Upper lobe of left lung (tissue), 6 donors: ENCODE data around the gene MAPRE3. TPM values are rescaled to one million over a fixed set of nuclear protein-coding genes. Genes with fewer than 3 reads are reported as not detected.
A peak's percentile ranks its signal among the peaks of the same experiment; 100 is the strongest.

Experiments
- ATAC-seq, 2 donors: fragments of 200-7000 bp; cut with Tn5 transposase; one replicate each; pipeline ENCODE4 v1.9.1; 2022; ENCODE audit warnings: mild to moderate bottlenecking in 2 of 2, moderate library complexity in 2 of 2; ENCODE audit not compliant: low FRiP score in 2 of 2
- DNase-seq, 2 donors: peaks; one replicate each; pipeline ENCODE4 v3.0.0-alpha.2; 2019 to 2020
- H3K27ac ChIP-seq, 4 donors: fragments of 200-600 bp; sonication (generic); one replicate each; pipeline ENCODE4 v1.5.1; 2016 to 2019
- H3K27me3 ChIP-seq, 4 donors: fragments of 200-600 bp; sonication (generic); one replicate each; pipeline ENCODE4 v1.5.1; 2017 to 2019
- H3K36me3 ChIP-seq, 4 donors: fragments of 200-600 bp; sonication (generic); one replicate each; pipeline ENCODE4 v1.5.1; 2016 to 2019
- H3K4me1 ChIP-seq, 4 donors: fragments of 200-600 bp; sonication (generic); one replicate each; pipeline ENCODE4 v1.5.1; 2018 to 2019
- H3K4me3 ChIP-seq, 4 donors: fragments of 200-600 bp; sonication (generic); one replicate each; pipeline ENCODE4 v1.5.1; 2017 to 2019; ENCODE audit warnings: mild to moderate bottlenecking in 2 of 4, moderate library complexity in 1 of 4
- H3K9me3 ChIP-seq, 4 donors: fragments of 200-600 bp; sonication (generic); one replicate each; pipeline ENCODE4 v1.5.1; 2018 to 2019
- CTCF ChIP-seq, 6 experiments: fragments of 450-650 bp in 4 of 6; fragments of 200-600 bp in 2 of 6; sonication (generic) in 2 of 6; IDR thresholded peaks; one replicate each; pipeline ENCODE4 v1.5.1; 2016 to 2019; ENCODE audit warnings: antibody characterized with exemption in 6 of 6
- EP300 ChIP-seq, 4 donors: sonication (generic); formaldehyde crosslinking; IDR thresholded peaks; one replicate each; pipeline ENCODE4 v1.5.1; 2017; ENCODE audit warnings: antibody characterized with exemption in 4 of 4, control low read depth in 2 of 4
- POLR2A ChIP-seq, 4 donors: fragments of 450-650 bp; IDR thresholded peaks; one replicate each; pipeline ENCODE4 v1.5.1; 2016 to 2017; ENCODE audit warnings: antibody characterized with exemption in 4 of 4, mild to moderate bottlenecking in 2 of 4
- POLR2AphosphoS5 ChIP-seq, 2 donors: sonication (generic); formaldehyde crosslinking; IDR thresholded peaks; one replicate each; pipeline ENCODE4 v1.5.1; 2017; ENCODE audit warnings: antibody characterized with exemption in 2 of 2
- WGBS, 2 donors: methylation state at CpG; one replicate each; pipeline ENCODE4 v1.1.5; 2017 to 2018; 5-methylcytosine and 5-hydroxymethylcytosine counted together
- total RNA-seq, 6 donors: library from RNA; depleted of rRNA in 4 of 6; stranded (reverse); fragments of >200 nt in 4 of 6; gene quantifications; one replicate each; pipeline versions ENCODE4 v1.1.0 to v1.2.1, GENCODE V29; 2016 to 2021
- donor health status: DM: no; HTN: no; CAD: no; lungs with moderate emphysema.
- donor health status: DM: no; HTN: yes; CAD: no; lungs with severe emphysema.

MAPRE3 gene
- total RNA-seq, 6 donors from 2014 or later = 13.5 to 61.8 (median 20.1) TPM

- no peaks in the 10 kb centered on the region for H3K9me3 ChIP-seq
- peaks cover 0 to 32% (median 16%) of the 10 kb centered on the region in 4 donors for H3K36me3 ChIP-seq
- peak in 1 of 4 donors; percentile 29 for TF ChIP-seq EP300 (IDR thresholded peaks at IDR 0.05)
- peak in 1 of 2 donors; percentile 24 for TF ChIP-seq POLR2AphosphoS5 (IDR thresholded peaks at IDR 0.05)
- no peak for TF ChIP-seq CTCF (IDR thresholded peaks at IDR 0.05)
- TF ChIP-seq POLR2A (IDR thresholded peaks at IDR 0.05) = no peak
- peaks cover 0 to 22% (median 10%) of the 10 kb centered on the region in 4 donors for H3K4me1 ChIP-seq
- DNase-seq (no peak), ATAC-seq (no peak)
- no peaks in the 10 kb centered on the region for H3K27me3 ChIP-seq
- WGBS, 2 donors = 63 to 77% methylated on average over 9 of the region's 9 CpGs
- H3K27ac ChIP-seq = no peak overlapping the region
- no peak overlapping the region for H3K4me3 ChIP-seq
Measured at GRCh38 chr2:27019931-27020855, 49.8 kb downstream of the MAPRE3 start.

GRCh38 chr2:27021253-27022049 lies 51.0 kb downstream of the MAPRE3 start:
- H3K4me3 ChIP-seq = no peak overlapping the region
- H3K9me3 ChIP-seq = no peaks in the 10 kb centered on the region
- ATAC-seq (no peak), DNase-seq (no peak)
- TF ChIP-seq EP300 (IDR thresholded peaks at IDR 0.05) = no peak
- no peaks in the 10 kb centered on the region for H3K27me3 ChIP-seq
- no peak overlapping the region for H3K27ac ChIP-seq
- H3K36me3 ChIP-seq = peaks cover 0 to 45% (median 22%) of the 10 kb centered on the region in 4 donors
- peaks cover 0 to 16% (median 6%) of the 10 kb centered on the region in 4 donors for H3K4me1 ChIP-seq
- 74 to 77% methylated on average over 11 of the region's 11 CpGs for WGBS, 2 donors

GRCh38 chr2:27023740-27024139 lies 53.3 kb downstream of the MAPRE3 start:
- ATAC-seq (no peak), DNase-seq (no peak)
- Histone ChIP-seq H3K9me3 (no peaks in the 10 kb centered on the region), H3K27ac (no peak overlapping the region), H3K27me3 (no peaks in the 10 kb centered on the region), H3K4me3 (no peak overlapping the region), H3K36me3 (peaks cover 0 to 54% (median 27%) of the 10 kb centered on the region in 4 donors), H3K4me1 (peaks cover 0 to 12% (median 4%) of the 10 kb centered on the region in 4 donors)
- TF ChIP-seq CTCF (IDR thresholded peaks at IDR 0.05) (no peak), POLR2AphosphoS5 (IDR thresholded peaks at IDR 0.05) (no peak), POLR2A (IDR thresholded peaks at IDR 0.05) (no peak), EP300 (IDR thresholded peaks at IDR 0.05) (no peak)
- WGBS, 2 donors = 91 to 98% methylated on average over 7 of the region's 7 CpGs

- Histone ChIP-seq H3K36me3 (peaks cover 0 to 54% (median 27%) of the 10 kb centered on the region in 4 donors), H3K4me3 (no peak overlapping the region), H3K27me3 (no peaks in the 10 kb centered on the region), H3K9me3 (no peaks in the 10 kb centered on the region), H3K27ac (no peak overlapping the region), H3K4me1 (peaks cover 0 to 12% (median 4%) of the 10 kb centered on the region in 4 donors)
- TF ChIP-seq POLR2A (IDR thresholded peaks at IDR 0.05) (no peak), CTCF (IDR thresholded peaks at IDR 0.05) (no peak), POLR2AphosphoS5 (IDR thresholded peaks at IDR 0.05) (no peak)
- DNase-seq (peak in 1 of 2 donors; percentile 74), ATAC-seq (no peak)
- WGBS, 2 donors = 87 to 90% methylated on average over 17 to 18 of the region's 18 CpGs
Measured at GRCh38 chr2:27024188-27024587, 53.8 kb downstream of the MAPRE3 start.

GRCh38 chr2:27024812-27025211 lies 54.4 kb downstream of the MAPRE3 start:
- Histone ChIP-seq H3K4me3 (no peak overlapping the region), H3K27ac (no peak overlapping the region), H3K27me3 (no peaks in the 10 kb centered on the region), H3K4me1 (peaks cover 0 to 12% (median 4%) of the 10 kb centered on the region in 4 donors), H3K36me3 (peaks cover 0 to 54% (median 27%) of the 10 kb centered on the region in 4 donors), H3K9me3 (no peaks in the 10 kb centered on the region)
- DNase-seq (peak in 1 of 2 donors; percentile 72), ATAC-seq (no peak)
- WGBS, 2 donors = 89 to 91% methylated on average over 5 to 12 of the region's 12 CpGs
- TF ChIP-seq EP300 (IDR thresholded peaks at IDR 0.05) (no peak), POLR2AphosphoS5 (IDR thresholded peaks at IDR 0.05) (no peak), POLR2A (IDR thresholded peaks at IDR 0.05) (no peak), CTCF (IDR thresholded peaks at IDR 0.05) (no peak)
